WTC11 (cell line): Measurements from ENCODE around the gene GRM5. TPM values are rescaled to one million over a fixed set of nuclear protein-coding genes. Genes with fewer than 3 reads are reported as not detected.

Experiments used
- ATAC-seq: fragments of 200-7000 bp; cut with Tn5 transposase; 2 replicates; pipeline ENCODE4 v1.10.0; 2021; ENCODE audit warnings: mild to moderate bottlenecking, moderate library complexity
- CTCF ChIA-PET: fragments of 300-600 bp; sonication (Branson Sonifier 250); formaldehyde crosslinking; loops from one replicate; lab custom pipeline; 2021; ENCODE audit warnings: antibody characterized with exemption; lab: Charles Lee
- POLR2A ChIA-PET: fragments of 350-600 bp; sonication (Branson Sonifier 250); formaldehyde crosslinking; loops from one replicate; lab custom pipeline; 2021; ENCODE audit warnings: antibody characterized with exemption; lab: Charles Lee
- DNase-seq: peaks from one replicate; pipeline ENCODE4 v3.0.0; 2021; ENCODE audit warnings: low spot score
- H3K27ac Mint-ChIP-seq: 2 replicates; pipeline ENCODE4 v1.8.0; 2021; ENCODE audit warnings: mixed read lengths
- H3K27me3 Mint-ChIP-seq: 2 replicates; pipeline ENCODE4 v1.8.0; 2021; ENCODE audit warnings: low read depth, mild to moderate bottlenecking, moderate library complexity, mixed read lengths
- H3K36me3 Mint-ChIP-seq: 2 replicates; pipeline ENCODE4 v1.8.0; 2021; ENCODE audit warnings: mixed read lengths
- H3K4me1 Mint-ChIP-seq: 2 replicates; pipeline ENCODE4 v1.8.0; 2022; ENCODE audit warnings: mixed read lengths
- H3K4me3 Mint-ChIP-seq: 2 replicates; pipeline ENCODE4 v1.8.0; 2021; ENCODE audit warnings: mild to moderate bottlenecking, moderate library complexity, mixed read lengths
- H3K9me3 Mint-ChIP-seq: 2 replicates; pipeline ENCODE4 v1.8.0; 2021; ENCODE audit warnings: mixed read lengths
- AR ChIP-seq: fragments of 250-450 bp; sonication (Bioruptor Pico); IDR thresholded peaks from 2 replicates; pipeline ENCODE4 v1.9.0; 2021; ENCODE audit warnings: mild to moderate bottlenecking
- ELF4 ChIP-seq: sonication (generic); formaldehyde crosslinking; IDR thresholded peaks from 2 replicates; pipeline ENCODE4 v1.8.1; 2022; ENCODE audit warnings: low read depth, mild to moderate bottlenecking, moderate library complexity, missing genetic modification reagents
- FOXJ3 ChIP-seq: sonication (generic); formaldehyde crosslinking; IDR thresholded peaks from 2 replicates; pipeline ENCODE4 v1.9.0; 2021; ENCODE audit warnings: missing genetic modification reagents, mild to moderate bottlenecking, borderline replicate concordance
- FOXK1 ChIP-seq: sonication (generic); formaldehyde crosslinking; IDR thresholded peaks from 2 replicates; pipeline ENCODE4 v1.8.0; 2022; ENCODE audit warnings: mild to moderate bottlenecking, moderate library complexity, missing genetic modification reagents
- FOXP4 ChIP-seq: sonication (generic); formaldehyde crosslinking; IDR thresholded peaks from 2 replicates; pipeline ENCODE4 v1.8.0; 2022; ENCODE audit warnings: mild to moderate bottlenecking, missing genetic modification reagents
- GRHL2 ChIP-seq: fragments of 250-450 bp; sonication (Bioruptor Pico); IDR thresholded peaks from 2 replicates; pipeline ENCODE4 v1.8.0; 2022; ENCODE audit warnings: mild to moderate bottlenecking, moderate library complexity; ENCODE audit not compliant: insufficient replicate concordance, severe bottlenecking
- MYBL2 ChIP-seq: sonication (generic); formaldehyde crosslinking; IDR thresholded peaks from 2 replicates; pipeline ENCODE4 v1.8.1; 2023; ENCODE audit warnings: mild to moderate bottlenecking, moderate library complexity, missing genetic modification reagents
- NFATC4 ChIP-seq: fragments of 250-450 bp; sonication (Bioruptor Pico); IDR thresholded peaks from 2 replicates; pipeline ENCODE4 v1.9.0; 2021; ENCODE audit warnings: mild to moderate bottlenecking
- OVOL2 ChIP-seq: fragments of 250-450 bp; sonication (Bioruptor Pico); IDR thresholded peaks from 2 replicates; pipeline ENCODE4 v1.9.0; 2021; ENCODE audit warnings: mild to moderate bottlenecking, borderline replicate concordance
- SMAD3 ChIP-seq: sonication (generic); formaldehyde crosslinking; IDR thresholded peaks from 2 replicates; pipeline ENCODE4 v1.8.0; 2022; ENCODE audit warnings: missing genetic modification reagents, mild to moderate bottlenecking, borderline replicate concordance
- SMAD4 ChIP-seq: sonication (generic); formaldehyde crosslinking; IDR thresholded peaks from 2 replicates; pipeline ENCODE4 v1.8.0; 2022; ENCODE audit warnings: mild to moderate bottlenecking, missing genetic modification reagents
- TCF7 ChIP-seq: sonication (generic); formaldehyde crosslinking; IDR thresholded peaks from 2 replicates; pipeline ENCODE4 v1.8.0; 2022; ENCODE audit warnings: mild to moderate bottlenecking, low read depth, missing genetic modification reagents, moderate library complexity
- TEAD4 ChIP-seq: sonication (generic); formaldehyde crosslinking; IDR thresholded peaks from 2 replicates; pipeline ENCODE4 v1.8.0; 2022; ENCODE audit warnings: mild to moderate bottlenecking, missing genetic modification reagents
- TP53 ChIP-seq: sonication (generic); formaldehyde crosslinking; IDR thresholded peaks from 2 replicates; pipeline ENCODE4 v1.8.1; 2023; ENCODE audit warnings: mild to moderate bottlenecking, missing genetic modification reagents
- ZMAT4 ChIP-seq: fragments of 250-450 bp; sonication (Bioruptor Pico); IDR thresholded peaks from 2 replicates; pipeline ENCODE4 v1.9.0; 2021; ENCODE audit warnings: mild to moderate bottlenecking
- ZNF317 ChIP-seq: sonication (generic); formaldehyde crosslinking; IDR thresholded peaks from 2 replicates; pipeline ENCODE4 v1.8.1; 2023; ENCODE audit warnings: low read depth, mild to moderate bottlenecking, moderate library complexity, missing genetic modification reagents, borderline replicate concordance
- ZNF416 ChIP-seq: fragments of 250-450 bp; sonication (Bioruptor Pico); IDR thresholded peaks from 2 replicates; pipeline ENCODE4 v1.9.0; 2021; ENCODE audit warnings: mild to moderate bottlenecking, inconsistent platforms
- ZNF671 ChIP-seq: fragments of 250-450 bp; sonication (Bioruptor Pico); IDR thresholded peaks from 2 replicates; pipeline ENCODE4 v1.8.0; 2021; ENCODE audit warnings: mild to moderate bottlenecking
- total RNA-seq: library from RNA; stranded (reverse); gene quantifications from 3 replicates; pipeline ENCODE4 v1.2.3, GENCODE V29; 2021
- TF ChIP-seq, protein P1 (sequence below): sonication (generic); formaldehyde crosslinking; IDR thresholded peaks from 2 replicates; pipeline ENCODE4 v1.8.1; 2022; ENCODE audit warnings: mild to moderate bottlenecking, missing genetic modification reagents, moderate library complexity, borderline replicate concordance
- TF ChIP-seq, protein P2 (sequence below): sonication (generic); formaldehyde crosslinking; IDR thresholded peaks from 2 replicates; pipeline ENCODE4 v1.8.1; 2023; ENCODE audit warnings: mild to moderate bottlenecking, moderate library complexity, missing genetic modification reagents
- TF ChIP-seq, protein P3 (sequence below): sonication (generic); formaldehyde crosslinking; conservative IDR thresholded peaks from 2 replicates; pipeline ENCODE4 v1.8.1; 2023; ENCODE audit warnings: mild to moderate bottlenecking, low read depth, missing genetic modification reagents, moderate library complexity

Gene GRM5
- total RNA-seq, 1 experiment from 2014 or later = 0.13 TPM

GRCh38 chr11:88515002-88515401 lies 550.8 kb downstream of the GRM5 start (continued):
- TF ChIP-seq GRHL2 (no peak), MYBL2 (CRISPR knock-in tag) (no peak), TEAD4 (no peak), ZNF671 (CRISPR knock-in tag) (no peak), FOXJ3 (CRISPR knock-in tag) (no peak), AR (CRISPR knock-in tag) (no peak), ZNF416 (CRISPR knock-in tag) (no peak), ELF4 (CRISPR knock-in tag) (no peak), TCF7 (CRISPR knock-in tag) (no peak)

DNA sequence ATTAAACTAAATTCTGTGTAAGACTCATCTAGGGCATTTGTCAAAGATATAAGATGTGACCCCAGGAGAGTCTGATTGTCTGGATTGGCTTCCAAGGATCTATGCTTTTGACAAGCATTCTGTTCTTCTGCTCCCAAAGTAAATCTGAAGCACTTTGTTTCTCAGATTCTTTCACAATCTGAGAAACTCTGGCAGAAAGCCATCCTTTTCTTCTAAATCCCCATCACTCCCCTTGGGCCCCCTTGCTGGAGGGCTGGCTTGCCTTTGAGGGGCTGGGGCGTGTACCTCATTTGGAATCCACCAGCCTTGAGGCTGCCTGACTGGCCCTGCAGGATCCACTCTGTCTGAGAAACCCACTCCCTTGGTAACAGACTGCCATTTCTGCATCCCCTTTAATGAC lies 554.8 kb downstream of the GRM5 start:
- DNase-seq = no peak
- H3K27ac Mint-ChIP-seq = no peak overlapping the region

GRCh38 chr11:88508759-88509581 lies 556.8 kb downstream of the GRM5 start:
- peaks cover 39% of the 10 kb centered on the region for H3K4me1 Mint-ChIP-seq
- peak; percentile 60 for DNase-seq
- POLR2A ChIA-PET = no interaction called here
- H3K9me3 Mint-ChIP-seq = no peaks in the 10 kb centered on the region
- ATAC-seq = peak; percentile 84
- no peak overlapping the region for H3K27ac Mint-ChIP-seq
- CTCF ChIA-PET = interaction anchor here (0.6 to 2.7 kb wide), 4 partner anchors 24 to 493 kb away, joined by 3 to 12 read pairs (median 4); no protein-coding TSS in a partner anchor
- peaks cover 44% of the 10 kb centered on the region for H3K27me3 Mint-ChIP-seq
- no peaks in the 10 kb centered on the region for H3K36me3 Mint-ChIP-seq
- H3K4me3 Mint-ChIP-seq = peak overlapping the region; percentile 86
- TF ChIP-seq GRHL2 (no peak), OVOL2 (CRISPR knock-in tag) (no peak), FOXP4 (CRISPR knock-in tag) (peak; percentile 96), FOXK1 (CRISPR knock-in tag) (peak; percentile 91), TP53 (peak; percentile 97), SMAD3 (CRISPR knock-in tag) (peak; percentile 90), NFATC4 (no peak)
- TF ChIP-seq, protein P1, sequence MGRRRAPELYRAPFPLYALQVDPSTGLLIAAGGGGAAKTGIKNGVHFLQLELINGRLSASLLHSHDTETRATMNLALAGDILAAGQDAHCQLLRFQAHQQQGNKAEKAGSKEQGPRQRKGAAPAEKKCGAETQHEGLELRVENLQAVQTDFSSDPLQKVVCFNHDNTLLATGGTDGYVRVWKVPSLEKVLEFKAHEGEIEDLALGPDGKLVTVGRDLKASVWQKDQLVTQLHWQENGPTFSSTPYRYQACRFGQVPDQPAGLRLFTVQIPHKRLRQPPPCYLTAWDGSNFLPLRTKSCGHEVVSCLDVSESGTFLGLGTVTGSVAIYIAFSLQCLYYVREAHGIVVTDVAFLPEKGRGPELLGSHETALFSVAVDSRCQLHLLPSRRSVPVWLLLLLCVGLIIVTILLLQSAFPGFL (CRISPR knock-in tag) = no peak
- TF ChIP-seq, protein P2, sequence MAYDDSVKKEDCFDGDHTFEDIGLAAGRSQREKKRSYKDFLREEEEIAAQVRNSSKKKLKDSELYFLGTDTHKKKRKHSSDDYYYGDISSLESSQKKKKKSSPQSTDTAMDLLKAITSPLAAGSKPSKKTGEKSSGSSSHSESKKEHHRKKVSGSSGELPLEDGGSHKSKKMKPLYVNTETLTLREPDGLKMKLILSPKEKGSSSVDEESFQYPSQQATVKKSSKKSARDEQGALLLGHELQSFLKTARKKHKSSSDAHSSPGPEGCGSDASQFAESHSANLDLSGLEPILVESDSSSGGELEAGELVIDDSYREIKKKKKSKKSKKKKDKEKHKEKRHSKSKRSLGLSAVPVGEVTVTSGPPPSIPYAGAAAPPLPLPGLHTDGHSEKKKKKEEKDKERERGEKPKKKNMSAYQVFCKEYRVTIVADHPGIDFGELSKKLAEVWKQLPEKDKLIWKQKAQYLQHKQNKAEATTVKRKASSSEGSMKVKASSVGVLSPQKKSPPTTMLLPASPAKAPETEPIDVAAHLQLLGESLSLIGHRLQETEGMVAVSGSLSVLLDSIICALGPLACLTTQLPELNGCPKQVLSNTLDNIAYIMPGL (CRISPR knock-in tag) = 0 out of 2 replicates have a peak, but pooled peaks have one; percentile 79
- TF ChIP-seq, protein P3, sequence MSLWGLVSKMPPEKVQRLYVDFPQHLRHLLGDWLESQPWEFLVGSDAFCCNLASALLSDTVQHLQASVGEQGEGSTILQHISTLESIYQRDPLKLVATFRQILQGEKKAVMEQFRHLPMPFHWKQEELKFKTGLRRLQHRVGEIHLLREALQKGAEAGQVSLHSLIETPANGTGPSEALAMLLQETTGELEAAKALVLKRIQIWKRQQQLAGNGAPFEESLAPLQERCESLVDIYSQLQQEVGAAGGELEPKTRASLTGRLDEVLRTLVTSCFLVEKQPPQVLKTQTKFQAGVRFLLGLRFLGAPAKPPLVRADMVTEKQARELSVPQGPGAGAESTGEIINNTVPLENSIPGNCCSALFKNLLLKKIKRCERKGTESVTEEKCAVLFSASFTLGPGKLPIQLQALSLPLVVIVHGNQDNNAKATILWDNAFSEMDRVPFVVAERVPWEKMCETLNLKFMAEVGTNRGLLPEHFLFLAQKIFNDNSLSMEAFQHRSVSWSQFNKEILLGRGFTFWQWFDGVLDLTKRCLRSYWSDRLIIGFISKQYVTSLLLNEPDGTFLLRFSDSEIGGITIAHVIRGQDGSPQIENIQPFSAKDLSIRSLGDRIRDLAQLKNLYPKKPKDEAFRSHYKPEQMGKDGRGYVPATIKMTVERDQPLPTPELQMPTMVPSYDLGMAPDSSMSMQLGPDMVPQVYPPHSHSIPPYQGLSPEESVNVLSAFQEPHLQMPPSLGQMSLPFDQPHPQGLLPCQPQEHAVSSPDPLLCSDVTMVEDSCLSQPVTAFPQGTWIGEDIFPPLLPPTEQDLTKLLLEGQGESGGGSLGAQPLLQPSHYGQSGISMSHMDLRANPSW = 0 out of 2 replicates have a peak, but pooled peaks have one; percentile 63

More for the DNA sequence above, 554.8 kb downstream of the GRM5 start:
- Mint-ChIP-seq H3K4me3 (no peak overlapping the region), H3K36me3 (no peaks in the 10 kb centered on the region), H3K4me1 (peaks cover 30% of the 10 kb centered on the region), H3K9me3 (no peaks in the 10 kb centered on the region), H3K27me3 (peaks cover 44% of the 10 kb centered on the region)
- ATAC-seq = no peak
- ChIA-PET POLR2A (no interaction called here), CTCF (interaction anchor here (1.0 kb wide), 1 partner anchor 26 kb away, joined by 3 read pairs; no protein-coding TSS in a partner anchor)
- no peak for TF ChIP-seq ZNF317
- TF ChIP-seq SMAD4 (CRISPR knock-in tag) = no peak
- TF ChIP-seq ZMAT4 (CRISPR knock-in tag) = no peak
